Germinal center (tissue), 1 donor: ENCODE results near the gene ALKBH6.
A peak's percentile ranks its signal among the peaks of the same experiment; 100 is the strongest.
"Not testable (repeated sequence)": the region's sequence is repeated elsewhere in the genome, so short reads cannot be mapped to it uniquely, and the experiment has no call there.

ENCODE experiments used
- DNase-seq: peaks from one replicate; pipeline ENCODE4 v3.0.0; 2012; ENCODE audit warnings: mixed read lengths, low spot score

Gene ALKBH6

GRCh38 chr19:36014012-36014924 lies at the start of gene ALKBH6:
TSS of gene ALKBH6 (minus strand) at chr19:36014213. CDS start at chr19:36013397, 816 bp downstream.
- DNase-seq, result peak; percentile 99

GRCh38 chr19:36061367-36061766 lies 47.4 kb upstream of the ALKBH6 start:
- DNase-seq, result no peak

- peak; percentile 37 for DNase-seq
Observed at GRCh38 chr19:36060430-36060829, 46.4 kb upstream of the ALKBH6 start.

- DNase-seq, result no peak
Observed at GRCh38 chr19:36059180-36059910, 45.3 kb upstream of the ALKBH6 start.

- no peak for DNase-seq
Observed at GRCh38 chr19:36058481-36059179, 44.6 kb upstream of the ALKBH6 start.

GRCh38 chr19:36054733-36055686 lies 41.0 kb upstream of the ALKBH6 start, which contains the start of gene WDR62:
TSS of gene WDR62 (plus strand) at chr19:36054897. CDS start at chr19:36054972, 75 bp downstream.
- peak; percentile 99 for DNase-seq

GRCh38 chr19:36054119-36054732 lies 40.2 kb upstream of the ALKBH6 start, which contains the start of gene THAP8:
TSS of gene THAP8 (minus strand) at chr19:36054285. CDS start at chr19:36054217, 68 bp downstream.
- peak; percentile 100 for DNase-seq

GRCh38 chr19:36051637-36052036 lies 37.6 kb upstream of the ALKBH6 start:
- no peak for DNase-seq

GRCh38 chr19:36051236-36051635 lies 37.2 kb upstream of the ALKBH6 start:
- DNase-seq, result no peak

- no peak for DNase-seq
Observed at GRCh38 chr19:36049080-36049698, 35.2 kb upstream of the ALKBH6 start.

- no peak for DNase-seq
Observed at GRCh38 chr19:36047835-36048234, 33.8 kb upstream of the ALKBH6 start.

- no peak for DNase-seq
Observed at GRCh38 chr19:36046443-36047050, 32.5 kb upstream of the ALKBH6 start.

GRCh38 chr19:36043952-36044351 lies 29.9 kb upstream of the ALKBH6 start:
- DNase-seq, result no peak

GRCh38 chr19:36041831-36042230 lies 27.8 kb upstream of the ALKBH6 start:
- no peak for DNase-seq

GRCh38 chr19:36041092-36041491 lies 27.1 kb upstream of the ALKBH6 start:
- not testable (repeated sequence) for DNase-seq

GRCh38 chr19:36040495-36040894 lies 26.5 kb upstream of the ALKBH6 start:
- no peak for DNase-seq

GRCh38 chr19:36032251-36033104 lies 18.5 kb upstream of the ALKBH6 start, which contains the start of gene CLIP3:
TSS of gene CLIP3 (minus strand) at chr19:36032873. CDS start at chr19:36032357, 516 bp downstream.
- DNase-seq, result peak; percentile 83

GRCh38 chr19:36031308-36031707 lies 17.3 kb upstream of the ALKBH6 start:
- no peak for DNase-seq
